IMR-90 (cell line): ENCODE measurements around the gene ABCA4. TPM values are rescaled to one million over a fixed set of nuclear protein-coding genes. Genes with fewer than 3 reads are reported as not detected.

Experiments
- ATAC-seq: fragments of 200-7000 bp; cut with Tn5 transposase; 2 replicates; pipeline ENCODE4 v1.9.1; 2020; ENCODE audit warnings: low read depth, mild to moderate bottlenecking, moderate library complexity
- BruUV-seq: library from RNA; stranded (reverse); fragments of 400-500 nt; replicated peaks from 2 replicates; lab custom pipeline; 2021; lab: Mats Ljungman, UMichigan
- CTCF ChIA-PET: fragments of 300-600 bp; formaldehyde crosslinking; extraction: SDS; loops from one replicate; lab custom pipeline; 2021; ENCODE audit warnings: antibody characterized with exemption; lab: Yijun Ruan, JAX
- POLR2A ChIA-PET: fragments of 300-600 bp; sonication (Branson Sonifier 250); formaldehyde crosslinking; loops from one replicate; lab custom pipeline; 2022; ENCODE audit warnings: antibody characterized with exemption; ENCODE audit not compliant: unreplicated experiment; lab: Charles Lee
- DNase-seq: peaks from one replicate; pipeline ENCODE4 v3.0.0; 2013
- H2AFZ ChIP-seq: replicated peaks from 2 replicates; pipeline ENCODE3; 2013; ENCODE audit warnings: low read length, mild to moderate bottlenecking; ENCODE audit not compliant: poor library complexity
- H2AK5ac ChIP-seq: 2 replicates; pipeline ENCODE4 v1.6.1; 2013; ENCODE audit warnings: low read depth, low read length, inconsistent platforms
- H2AK9ac ChIP-seq: replicated peaks from 2 replicates; pipeline ENCODE3; 2013; ENCODE audit warnings: mild to moderate bottlenecking, low read depth, low read length, moderate library complexity; ENCODE audit not compliant: poor library complexity
- H2BK120ac ChIP-seq: 2 replicates; pipeline ENCODE4 v1.6.1; 2013; ENCODE audit warnings: low read depth, low read length, inconsistent platforms
- H2BK15ac ChIP-seq: 3 replicates; pipeline ENCODE4 v1.6.1; 2013; ENCODE audit warnings: low read depth, low read length, inconsistent platforms
- H2BK20ac ChIP-seq: 2 replicates; pipeline ENCODE4 v1.6.1; 2013; ENCODE audit warnings: low read depth, mild to moderate bottlenecking, inconsistent platforms, low read length, moderate library complexity
- H2BK5ac ChIP-seq: 2 replicates; pipeline ENCODE4 v1.6.1; 2013; ENCODE audit warnings: mild to moderate bottlenecking, low read depth, low read length, inconsistent platforms; ENCODE audit not compliant: poor library complexity, severe bottlenecking
- H3K14ac ChIP-seq: replicated peaks from 2 replicates; pipeline ENCODE4 v1.6.1; 2013; ENCODE audit warnings: low read depth, low read length, inconsistent platforms
- H3K18ac ChIP-seq: 2 replicates; pipeline ENCODE4 v1.6.1; 2013; ENCODE audit warnings: low read depth, low read length, control low read depth
- H3K23ac ChIP-seq: 2 replicates; pipeline ENCODE4 v1.6.1; 2013; ENCODE audit warnings: low read depth, low read length, inconsistent platforms
- H3K27ac ChIP-seq: 2 replicates; pipeline ENCODE4 v1.5.1; 2013; ENCODE audit warnings: mild to moderate bottlenecking, control low read depth, low read length; ENCODE audit not compliant: insufficient read depth
- H3K27me3 ChIP-seq: 2 replicates; pipeline ENCODE4 v1.6.1; 2013; ENCODE audit warnings: low read length; ENCODE audit not compliant: control insufficient read depth, insufficient read depth
- H3K36me3 ChIP-seq: 2 replicates; pipeline ENCODE4 v1.6.1; 2013; ENCODE audit warnings: low read length, mixed read lengths; ENCODE audit not compliant: control insufficient read depth, insufficient read depth
- H3K4ac ChIP-seq: 2 replicates; pipeline ENCODE4 v1.6.1; 2013; ENCODE audit warnings: low read depth, low read length, inconsistent platforms
- H3K4me1 ChIP-seq: 2 replicates; pipeline ENCODE4 v1.6.1; 2013; ENCODE audit warnings: low read length, mixed read lengths; ENCODE audit not compliant: control insufficient read depth, insufficient read depth
- H3K4me2 ChIP-seq: 2 replicates; pipeline ENCODE4 v1.6.1; 2013; ENCODE audit warnings: low read depth, mild to moderate bottlenecking, control low read depth, low read length, moderate library complexity
- H3K4me3 ChIP-seq: 2 replicates; pipeline ENCODE4 v1.5.1; 2013; ENCODE audit warnings: low read depth, mild to moderate bottlenecking, control low read depth, low read length, moderate library complexity; ENCODE audit not compliant: insufficient read depth
- H3K56ac ChIP-seq: 2 replicates; pipeline ENCODE4 v1.6.1; 2013; ENCODE audit warnings: low read length, inconsistent platforms; ENCODE audit not compliant: insufficient read depth; ENCODE audit errors: extremely low read depth
- H3K79me1 ChIP-seq, 2 experiments: 2 replicates each; pipeline ENCODE4 v1.6.1; 2013; ENCODE audit warnings: low read length in 2 of 2, inconsistent platforms in 1 of 2, low read depth in 1 of 2
- H3K9ac ChIP-seq: 2 replicates; pipeline ENCODE4 v1.6.1; 2013; ENCODE audit warnings: low read depth, low read length, control low read depth
- H3K9me1 ChIP-seq: 2 replicates; pipeline ENCODE4 v1.6.1; 2013; ENCODE audit warnings: low read length, inconsistent platforms; ENCODE audit not compliant: insufficient read depth
- H3K9me3 ChIP-seq: 2 replicates; pipeline ENCODE4 v1.6.1; 2013; ENCODE audit warnings: low read length; ENCODE audit not compliant: control insufficient read depth, insufficient read depth
- H4K20me1 ChIP-seq: 2 replicates; pipeline ENCODE4 v1.6.1; 2013; ENCODE audit warnings: low read length, inconsistent platforms; ENCODE audit not compliant: insufficient read depth
- H4K5ac ChIP-seq: 2 replicates; pipeline ENCODE4 v1.6.1; 2013; ENCODE audit warnings: mild to moderate bottlenecking, low read depth, low read length, control low read depth
- H4K8ac ChIP-seq, 2 experiments: 2 replicates each; pipeline ENCODE4 v1.6.1; 2013; ENCODE audit warnings: low read depth in 2 of 2, low read length in 2 of 2, control low read depth in 1 of 2, inconsistent platforms in 1 of 2
- H4K91ac ChIP-seq: 2 replicates; pipeline ENCODE4 v1.6.1; 2013; ENCODE audit warnings: low read depth, low read length, inconsistent platforms; ENCODE audit not compliant: insufficient read depth
- BHLHE40 ChIP-seq: fragments of 150-350 bp; IDR thresholded peaks from 2 replicates; pipeline ENCODE4 v1.6.1; 2016; ENCODE audit warnings: mild to moderate bottlenecking, low read depth, low read length
- CEBPB ChIP-seq: IDR thresholded peaks from 2 replicates; pipeline ENCODE4 v1.6.1; 2012; ENCODE audit warnings: low read depth, low read length, improper control_type of control experiment
- CHD1 ChIP-seq: IDR thresholded peaks from 2 replicates; pipeline ENCODE4 v1.6.1; 2012; ENCODE audit warnings: low read depth, low read length, improper control_type of control experiment
- ELK1 ChIP-seq: fragments of 150-350 bp; IDR thresholded peaks from 2 replicates; pipeline ENCODE4 v1.6.1; 2016; ENCODE audit warnings: low read depth, mild to moderate bottlenecking, low read length, moderate library complexity, borderline replicate concordance
- FOS ChIP-seq: fragments of 150-350 bp; IDR thresholded peaks from 2 replicates; pipeline ENCODE4 v1.6.1; 2016; ENCODE audit warnings: low read depth, low read length
- MAFK ChIP-seq: IDR thresholded peaks from 2 replicates; pipeline ENCODE4 v1.6.1; 2012; ENCODE audit warnings: low read depth, low read length, improper control_type of control experiment
- MAZ ChIP-seq: IDR thresholded peaks from 2 replicates; pipeline ENCODE4 v1.6.1; 2012; ENCODE audit warnings: low read depth, mild to moderate bottlenecking, low read length, improper control_type of control experiment, moderate library complexity, borderline replicate concordance
- MXI1 ChIP-seq: IDR thresholded peaks from 2 replicates; pipeline ENCODE4 v1.6.1; 2012; ENCODE audit warnings: low read depth, mild to moderate bottlenecking, low read length, moderate library complexity, borderline replicate concordance
- NFE2L2 ChIP-seq: fragments of 150-350 bp; IDR thresholded peaks from 2 replicates; pipeline ENCODE4 v1.6.1; 2016; ENCODE audit warnings: low read depth, mild to moderate bottlenecking, low read length
- POLR2A ChIP-seq: IDR thresholded peaks from 2 replicates; pipeline ENCODE4 v1.6.1; 2012; ENCODE audit warnings: mild to moderate bottlenecking, low read depth, low read length
- RAD21 ChIP-seq: IDR thresholded peaks from 2 replicates; pipeline ENCODE4 v1.6.1; 2012; ENCODE audit warnings: low read length, improper control_type of control experiment
- RCOR1 ChIP-seq: IDR thresholded peaks from 2 replicates; pipeline ENCODE4 v1.6.1; 2012; ENCODE audit warnings: mild to moderate bottlenecking, low read length, improper control_type of control experiment; ENCODE audit not compliant: insufficient replicate concordance
- RFX5 ChIP-seq: IDR thresholded peaks from 2 replicates; pipeline ENCODE4 v1.8.0; 2012; ENCODE audit warnings: low read depth, mild to moderate bottlenecking, low read length, moderate library complexity
- SMC3 ChIP-seq: fragments of 150-350 bp; IDR thresholded peaks from 2 replicates; pipeline ENCODE4 v1.6.1; 2016; ENCODE audit warnings: low read depth, mild to moderate bottlenecking, antibody characterized with exemption, low read length, moderate library complexity
- USF2 ChIP-seq: fragments of 150-350 bp; IDR thresholded peaks from 2 replicates; pipeline ENCODE4 v1.6.1; 2017; ENCODE audit warnings: mild to moderate bottlenecking, antibody characterized with exemption, low read length, low read depth
- WGBS, 2 experiments: methylation state at CpG; one replicate each; pipeline versions ENCODE4 v1.1.5 to v1.1.7; 2013; ENCODE audit warnings: missing lambda C conversion rate in 2 of 2; ENCODE audit not compliant: insufficient read length in 1 of 2; ENCODE audit errors: extremely low coverage in 2 of 2; 5-methylcytosine and 5-hydroxymethylcytosine counted together
- dilution Hi-C: fragments of 300-500 bp; cut with HindIII; formaldehyde crosslinking; loops from one replicate; pipeline ENCODE4 v1.14.3; 2018; ENCODE audit warnings: low sequenced_read_pairs; ENCODE audit not compliant: unreplicated experiment
- in situ Hi-C: fragments of 300-500 bp; cut with MboI; formaldehyde crosslinking; loops from 3 replicates; pipeline ENCODE4 v1.14.3; 2019; ENCODE audit warnings: low sequenced_read_pairs, inconsistent platforms, mixed read lengths
- intact Hi-C: fragments of 100-400 bp; cut with micrococcal nuclease; formaldehyde crosslinking; loops from 2 replicates; pipeline ENCODE4 v1.10.0; 2022
- polyA plus RNA-seq, 3 experiments: library from polyadenylated mRNA; depleted of rRNA; stranded (reverse); fragments of >200 nt; gene quantifications; 2 replicates each; pipeline ENCODE4 v1.2.3, GENCODE V29; 2012; ENCODE audit warnings: low replicate concordance in 1 of 3
- total RNA-seq: library from RNA; depleted of rRNA; stranded (reverse); fragments of >200 nt; gene quantifications from 2 replicates; pipeline ENCODE4 v1.2.3, GENCODE V29; 2012

Gene ABCA4
- total and polyA plus RNA-seq, 2 of the 4 experiments (the other 2 are of a cell fraction) = under 0.01 to 0.36 TPM

DNA sequence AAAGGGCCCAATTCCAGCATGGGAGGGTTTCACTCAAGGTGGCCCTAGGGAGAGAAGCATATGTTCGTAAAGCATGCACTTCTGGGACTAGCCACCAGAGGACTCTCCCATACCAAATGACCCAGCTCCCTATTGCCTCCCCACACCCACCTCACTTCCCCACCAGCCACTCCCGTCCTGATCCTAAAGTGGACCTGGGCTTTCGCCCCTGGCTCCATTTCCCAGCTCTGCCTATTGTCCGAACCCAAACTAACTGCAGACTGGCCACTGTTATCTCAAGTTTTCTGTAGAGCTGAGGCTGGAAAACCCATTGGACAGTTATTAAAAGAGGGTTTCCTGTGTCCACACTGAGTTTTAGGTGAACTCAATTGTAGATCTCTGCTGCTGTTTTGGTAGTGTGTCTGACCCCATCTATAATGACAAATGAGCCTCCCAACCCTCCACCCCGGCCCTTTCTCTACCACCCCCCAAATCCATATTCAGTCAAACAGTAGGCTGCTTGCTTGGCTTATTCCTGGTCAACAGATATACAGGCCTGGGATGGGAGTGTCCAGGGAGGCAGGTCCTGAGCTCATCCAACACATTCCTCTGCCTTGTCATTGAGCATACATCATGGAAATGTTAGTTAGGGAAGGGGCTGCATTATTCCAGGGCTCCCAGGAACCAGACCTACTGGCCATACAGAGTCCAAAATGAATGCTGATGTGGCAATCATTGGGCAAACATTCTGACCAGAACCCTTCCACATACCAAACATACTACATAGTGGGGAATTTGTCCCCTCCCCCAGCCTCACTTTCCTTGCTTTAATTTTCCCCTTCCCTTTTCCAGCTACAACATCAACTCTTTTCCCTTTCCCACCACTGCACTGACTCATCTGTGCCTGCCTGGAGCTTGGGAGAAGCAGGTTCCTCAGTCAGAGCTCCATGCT, 59.2 kb downstream of the ABCA4 start:
- CTCF ChIA-PET = interaction anchor here (0.5 to 8.9 kb wide), 17 partner anchors 16 to 272 kb away, joined by 3 to 119 read pairs (median 3); no protein-coding TSS in a partner anchor
- in situ Hi-C loops = loop anchor here (5.0 to 25.0 kb wide), 3 partner anchors 183 to 751 kb away; partner anchors contain the start of gene SLC44A3
- peak; percentile 95 for TF ChIP-seq RAD21
- peak; percentile 98 for TF ChIP-seq SMC3
- TF ChIP-seq MXI1 = no peak
- no peak for TF ChIP-seq USF2
- peak; percentile 75 for TF ChIP-seq CEBPB
- no peak for TF ChIP-seq MAFK
- TF ChIP-seq BHLHE40 = no peak
- peak; percentile 39 for TF ChIP-seq RCOR1
- peak; percentile 49; the same call in 1 of the 2 replicates for TF ChIP-seq POLR2A
- no peak for TF ChIP-seq FOS
- TF ChIP-seq MAZ = peak; percentile 58; the same call in 1 of the 2 replicates
- TF ChIP-seq RFX5 = no peak
- TF ChIP-seq CHD1 = peak; percentile 62; the same call in 1 of the 2 replicates
- no peak for TF ChIP-seq ELK1
- TF ChIP-seq NFE2L2 = no peak

More for the DNA sequence above, 59.2 kb downstream of the ABCA4 start:
- POLR2A ChIA-PET = interaction anchor here (0.6 kb wide), 1 partner anchor 273 kb away, joined by 3 read pairs; no protein-coding TSS in a partner anchor
- peak overlapping the region; percentile 32; the same call in 1 of the 2 replicates for H3K23ac ChIP-seq
- no peaks in the 10 kb centered on the region for H3K27me3 ChIP-seq
- no peaks in the 10 kb centered on the region for H3K79me1 ChIP-seq
- H2BK20ac ChIP-seq = peak overlapping the region; percentile 83
- ATAC-seq (peak; percentile 95), DNase-seq (peak; percentile 80)
- H2AFZ ChIP-seq = peak overlapping the region; percentile 84
- H2BK120ac ChIP-seq = peak overlapping the region; percentile 71
- no peaks in the 10 kb centered on the region for H3K36me3 ChIP-seq
- H3K27ac ChIP-seq = peak overlapping the region; percentile 18; the same call in 1 of the 2 replicates
- peak overlapping the region; percentile 69 for H3K18ac ChIP-seq
- peak overlapping the region; percentile 14 to 67; a peak in 3 of 4 replicates for H4K8ac ChIP-seq
- peak overlapping the region; percentile 54; the same call in 2 of the 3 replicates for H2BK15ac ChIP-seq
- H2AK5ac ChIP-seq = peak overlapping the region; percentile 81
- dilution Hi-C loops = no loop called here
- intact Hi-C loops = loop anchor here (1.0 to 10.0 kb wide), 6 partner anchors 121 to 744 kb away; partner anchors contain the start of gene ARHGAP29
- no CpG with 5 or more reads among the region's 5 CpGs for WGBS, 2 experiments
- peak overlapping the region; percentile 47 for H2BK5ac ChIP-seq
- BruUV-seq = no TSS peak
- H3K4me1 ChIP-seq = peaks cover 19% of the 10 kb centered on the region
- H3K4me2 ChIP-seq = no peak overlapping the region
- H3K4me3 ChIP-seq = no peak overlapping the region
- peak overlapping the region; percentile 67 for H4K91ac ChIP-seq
- peak overlapping the region; percentile 87 for H4K5ac ChIP-seq
- peaks cover 14% of the 10 kb centered on the region for H3K9me1 ChIP-seq
- H3K9ac ChIP-seq = no peak overlapping the region
- peak overlapping the region; percentile 85 for H2AK9ac ChIP-seq
- no peaks in the 10 kb centered on the region for H4K20me1 ChIP-seq
- no peaks in the 10 kb centered on the region for H3K9me3 ChIP-seq
- peak overlapping the region; percentile 11 for H3K14ac ChIP-seq
- H3K4ac ChIP-seq = peak overlapping the region; percentile 77
- H3K56ac ChIP-seq = no peak overlapping the region
